RPMI8226 (cell line): ENCODE results near the gene MCF2L.
"Not testable (repeated sequence)": the region's sequence is repeated elsewhere in the genome, so short reads cannot be mapped to it uniquely, and the experiment has no call there.

ENCODE experiments used
- DNase-seq: peaks from one replicate; pipeline ENCODE4 v3.0.0-alpha.2; 2015

Gene MCF2L

DNA sequence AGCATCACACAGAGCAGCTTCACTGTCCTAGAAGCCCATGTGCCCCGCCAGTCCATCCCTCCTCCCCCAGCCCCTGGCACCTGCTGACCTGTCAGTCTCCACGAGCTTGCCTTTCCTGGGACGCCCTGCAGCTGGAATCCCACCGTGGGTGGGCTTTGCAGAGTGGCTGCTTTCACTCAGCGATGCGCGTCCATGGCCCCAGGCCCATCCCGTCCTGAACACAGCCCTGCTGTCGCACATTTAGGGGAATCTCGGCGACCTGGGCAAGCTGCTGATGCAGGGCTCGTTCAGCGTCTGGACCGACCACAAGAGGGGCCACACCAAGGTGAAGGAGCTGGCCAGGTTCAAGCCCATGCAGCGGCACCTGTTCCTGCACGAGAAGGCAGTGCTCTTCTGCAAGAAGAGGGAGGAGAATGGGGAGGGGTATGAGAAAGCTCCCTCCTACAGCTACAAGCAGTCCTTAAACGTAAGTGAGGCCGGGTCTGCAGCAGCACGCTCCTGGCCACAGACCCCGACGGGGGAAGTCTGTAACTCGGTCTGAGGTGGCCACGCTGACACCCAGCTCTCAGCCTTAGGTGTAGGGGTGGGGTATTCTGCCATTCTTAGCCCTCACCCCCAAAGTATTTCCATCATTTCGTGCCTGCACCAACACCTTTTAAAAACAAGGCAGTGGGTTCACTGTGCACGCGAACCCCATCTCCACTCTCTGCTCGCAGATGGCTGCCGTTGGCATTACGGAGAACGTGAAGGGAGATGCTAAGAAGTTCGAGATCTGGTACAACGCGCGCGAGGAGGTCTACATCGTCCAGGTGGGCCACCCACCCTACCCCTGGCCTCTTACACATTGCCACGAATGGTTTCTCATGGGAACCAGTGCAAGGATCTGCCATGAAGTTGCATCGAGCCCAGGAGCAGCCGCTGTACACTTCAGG lies 118.2 kb downstream of the MCF2L start:
- no peak for DNase-seq

DNA sequence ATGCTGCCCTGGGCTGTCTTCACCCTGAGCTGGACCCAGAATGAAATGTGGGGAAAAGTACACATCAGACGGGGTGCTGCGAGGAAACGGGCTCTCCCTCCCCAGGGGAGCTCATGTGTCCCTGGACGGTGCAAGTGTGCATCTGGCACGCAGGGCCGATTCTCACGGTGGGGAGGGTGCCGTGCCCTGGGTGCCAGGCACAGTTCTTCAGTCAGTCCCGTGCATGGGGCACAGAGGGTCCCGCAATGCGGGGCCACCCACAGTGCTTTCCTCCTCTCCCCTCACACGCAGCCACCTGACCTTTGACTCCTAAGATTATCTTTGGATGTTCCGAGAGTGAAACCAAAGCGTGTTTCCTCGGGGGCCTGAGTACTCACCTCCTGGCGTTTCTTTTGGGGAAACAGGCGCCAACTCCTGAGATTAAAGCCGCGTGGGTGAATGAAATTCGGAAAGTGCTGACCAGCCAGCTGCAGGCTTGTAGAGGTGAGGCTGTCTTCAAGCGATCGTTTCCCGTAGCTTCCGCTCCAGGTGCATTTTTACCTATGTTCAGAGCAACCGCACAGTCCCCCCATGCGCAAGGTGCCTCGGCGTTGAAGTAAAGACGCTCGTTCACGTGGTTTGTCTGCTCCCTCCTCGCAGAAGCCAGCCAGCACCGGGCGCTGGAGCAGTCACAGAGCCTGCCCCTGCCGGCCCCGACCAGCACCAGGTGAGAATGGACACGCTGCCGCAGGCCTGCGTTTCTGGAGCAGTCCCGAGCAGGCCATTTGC lies 119.1 kb downstream of the MCF2L start:
- no peak for DNase-seq

GRCh38 chr13:113088691-113089020 lies 119.6 kb downstream of the MCF2L start:
- DNase-seq = no peak

- no peak for DNase-seq
Observed at GRCh38 chr13:113089693-113090414, 120.8 kb downstream of the MCF2L start.

GRCh38 chr13:113090415-113090770 lies 121.4 kb downstream of the MCF2L start:
- DNase-seq = no peak

- no peak for DNase-seq
Observed at GRCh38 chr13:113090806-113091205, 121.8 kb downstream of the MCF2L start.

GRCh38 chr13:113091211-113091771 lies 122.3 kb downstream of the MCF2L start:
- no peak for DNase-seq

- DNase-seq = no peak
Observed at GRCh38 chr13:113091891-113092775, 123.1 kb downstream of the MCF2L start.

DNA sequence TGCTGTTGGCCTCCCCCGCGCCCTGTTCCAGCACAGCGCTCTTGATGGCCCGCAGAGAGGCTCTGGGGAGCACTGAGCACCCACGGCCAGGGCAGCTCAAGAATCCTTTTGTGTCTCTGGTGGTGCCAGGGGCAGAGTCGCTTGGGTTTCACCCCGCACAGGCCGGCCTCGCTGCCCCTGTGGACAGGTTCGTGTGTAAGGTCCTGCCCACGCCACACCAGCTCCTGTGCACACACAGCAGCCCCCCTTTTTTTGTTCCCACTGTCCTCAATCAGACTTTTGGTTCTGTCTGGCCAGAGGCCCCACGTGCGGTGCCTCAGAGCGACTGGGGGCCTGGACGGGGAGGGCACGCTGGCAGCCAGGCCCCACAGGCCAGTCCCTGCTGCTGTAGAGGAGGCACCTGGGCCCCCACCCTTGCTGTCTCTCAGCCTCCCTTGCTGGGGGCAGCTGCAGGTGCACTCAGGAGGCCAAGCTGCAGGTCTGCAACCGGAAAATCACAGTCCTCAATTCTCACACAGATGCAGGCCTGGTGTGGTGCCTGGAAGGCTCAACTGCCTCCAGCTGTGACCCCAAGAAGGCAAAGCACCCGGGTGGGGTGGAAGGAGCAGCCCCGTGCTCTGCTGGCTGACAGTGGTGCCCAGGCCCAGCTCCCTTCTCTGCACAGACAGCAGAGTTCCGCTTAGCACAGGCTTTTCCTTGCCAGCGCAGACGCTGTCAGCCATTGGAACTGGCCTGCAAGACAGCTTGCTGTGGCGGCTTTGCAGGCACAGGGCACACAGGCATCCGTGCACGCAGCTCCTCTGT lies 124.0 kb downstream of the MCF2L start:
- DNase-seq = peak; percentile 28

DNA sequence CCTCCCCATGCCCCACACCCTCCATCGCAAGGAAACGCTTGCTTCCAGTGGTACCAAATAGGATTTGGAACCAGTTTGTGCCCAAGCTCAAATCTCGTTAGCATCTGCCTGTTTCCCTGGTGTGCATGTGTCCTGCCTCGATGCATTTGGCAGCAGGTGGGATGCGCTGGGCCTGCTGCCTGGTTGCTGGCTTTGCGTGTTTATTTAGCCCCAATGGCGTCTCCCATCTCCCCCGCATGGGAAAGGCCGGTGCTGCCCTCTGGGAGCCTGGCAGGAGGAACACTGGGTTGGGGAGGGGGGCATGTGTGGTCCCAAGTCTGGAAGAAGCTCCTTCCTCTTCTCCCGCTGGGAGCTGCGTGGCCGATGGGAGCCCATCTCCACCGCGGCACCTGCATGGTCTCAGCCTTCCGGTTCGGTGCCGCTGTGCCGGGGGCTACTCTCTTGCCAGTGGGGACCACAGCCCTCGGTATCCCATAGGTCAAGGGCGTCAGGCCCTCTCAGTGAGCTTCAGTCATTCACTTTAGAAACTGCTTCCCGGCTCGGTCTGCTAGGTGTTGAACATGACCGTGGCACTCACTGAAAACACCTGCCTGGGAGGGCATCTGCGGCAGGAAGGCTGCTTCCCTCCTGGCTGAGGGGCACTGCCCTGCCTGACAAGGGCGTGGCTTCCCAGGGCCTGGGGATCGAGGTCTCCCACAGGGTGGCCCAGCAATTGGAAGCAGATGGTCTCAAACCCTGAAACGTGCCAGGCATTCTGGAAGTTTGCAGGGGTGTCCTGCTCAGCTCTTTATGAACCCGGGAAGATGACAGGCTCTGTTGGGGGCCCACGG lies 124.8 kb downstream of the MCF2L start:
- DNase-seq = no peak

- DNase-seq = no peak
Observed at GRCh38 chr13:113094410-113094800, 125.4 kb downstream of the MCF2L start.

DNA sequence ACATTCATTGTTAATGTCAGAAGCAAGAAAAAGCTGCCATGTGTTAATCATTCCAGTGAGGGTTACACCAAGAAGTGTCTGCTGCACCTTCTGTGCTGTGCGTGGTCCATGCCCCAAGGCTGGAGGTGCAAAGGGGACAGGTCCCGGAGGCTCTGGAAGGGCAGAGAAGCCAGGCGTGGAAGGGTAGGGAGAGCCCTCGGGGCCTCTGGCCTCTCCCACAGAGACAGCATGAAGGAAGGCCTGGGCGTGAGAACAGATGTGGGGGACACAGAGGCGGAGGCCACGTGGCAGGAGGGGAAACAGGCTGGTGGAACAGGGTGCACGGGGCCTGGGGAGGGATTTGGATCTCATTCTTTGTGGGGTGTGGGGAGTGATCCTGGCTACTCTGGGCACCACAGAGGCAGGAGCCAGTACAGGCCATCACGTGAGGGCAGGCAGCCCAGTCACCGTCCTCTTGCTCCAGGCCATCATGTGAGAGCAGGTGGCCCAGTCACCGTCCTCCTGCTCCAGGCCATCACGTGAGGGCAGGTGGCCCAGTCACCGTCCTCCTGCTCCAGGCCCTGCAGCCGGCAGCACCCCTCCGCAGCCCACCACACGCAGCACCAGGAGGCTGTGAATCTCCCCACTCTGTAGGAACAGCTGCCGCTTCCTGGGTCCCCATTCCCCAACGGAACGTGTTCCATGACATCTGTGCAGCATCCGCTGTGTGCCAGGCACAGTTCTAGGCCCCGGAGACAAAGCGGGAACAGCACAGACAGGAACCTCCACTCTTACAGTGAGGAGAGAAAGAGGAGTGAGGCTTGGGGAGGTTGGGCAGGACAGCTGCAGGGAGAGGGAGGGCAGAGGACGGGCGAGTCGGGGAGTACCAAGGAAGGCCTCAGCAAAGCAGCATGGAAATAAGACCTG lies 126.4 kb downstream of the MCF2L start:
- no peak for DNase-seq

- DNase-seq = no peak
Observed at GRCh38 chr13:113096052-113096744, 127.2 kb downstream of the MCF2L start.

GRCh38 chr13:113096745-113097305 lies 127.8 kb downstream of the MCF2L start:
- DNase-seq = no peak

DNA sequence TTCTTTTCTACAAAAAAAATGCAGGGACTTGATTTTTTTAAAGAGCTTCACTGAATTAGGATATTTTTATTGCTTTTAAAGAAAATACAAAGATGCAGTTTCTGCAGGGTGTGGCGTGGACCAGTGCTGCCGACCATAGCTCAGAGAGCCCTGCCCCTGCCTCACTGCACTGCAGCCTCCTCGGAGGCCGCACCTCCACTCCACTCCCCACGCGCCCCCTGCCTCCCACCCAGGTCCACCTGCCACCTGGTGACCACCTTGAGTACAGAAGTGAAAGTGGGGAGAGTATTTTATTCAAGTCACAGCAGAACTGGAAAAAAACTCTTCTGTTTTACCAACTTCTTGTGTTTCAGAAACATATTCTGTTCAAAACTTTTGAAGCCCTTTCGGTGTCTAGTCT lies 128.6 kb downstream of the MCF2L start:
- DNase-seq = no peak

DNA sequence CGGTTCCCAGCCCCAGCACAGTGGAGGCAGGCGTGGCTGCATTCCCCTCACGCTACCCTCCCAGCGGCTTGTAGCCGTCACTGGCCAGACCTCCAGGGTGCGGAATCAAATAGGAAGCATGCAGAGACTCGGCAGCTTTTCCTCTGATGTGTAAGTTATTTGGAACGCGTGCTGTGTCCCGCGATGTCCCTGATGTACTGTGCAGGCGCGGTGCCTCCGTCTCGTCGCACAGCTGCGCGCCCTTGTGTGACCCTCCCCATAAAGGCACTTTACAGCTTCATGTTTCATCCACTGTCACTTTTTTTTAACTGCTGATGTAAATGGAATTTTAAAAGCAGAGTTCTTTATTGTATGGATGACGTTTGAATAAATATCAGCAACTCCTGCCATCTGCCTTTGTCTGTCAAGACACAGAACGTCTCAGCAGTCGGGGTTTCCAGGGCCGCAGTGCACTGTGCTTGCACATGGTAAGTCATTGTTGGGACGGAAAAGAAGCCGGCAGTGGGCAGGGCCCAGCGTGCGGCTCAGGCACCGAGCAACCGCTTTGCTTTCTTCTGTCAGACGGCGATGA lies 129.2 kb downstream of the MCF2L start:
- no peak for DNase-seq

GRCh38 chr13:113099142-113099541 lies 130.1 kb downstream of the MCF2L start:
- DNase-seq = no peak

DNA sequence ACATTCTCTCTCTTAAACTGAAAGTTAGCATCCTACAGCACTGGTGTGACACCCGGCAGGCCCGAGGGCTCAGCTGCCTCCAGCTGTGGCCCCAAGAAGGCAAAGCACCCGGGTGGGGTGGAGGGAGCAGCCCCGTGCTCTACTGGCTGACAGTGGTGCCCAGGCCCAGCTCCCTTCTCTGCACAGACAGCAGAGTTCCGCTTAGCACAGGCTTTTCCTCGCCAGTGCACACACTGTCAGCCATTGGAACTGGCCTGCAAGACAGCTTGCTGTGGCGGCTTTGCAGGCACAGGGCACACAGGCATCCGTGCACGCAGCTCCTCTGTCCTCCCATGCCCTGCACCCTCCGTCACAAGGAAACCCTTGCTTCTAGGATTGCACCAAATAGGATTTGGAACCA lies 133.3 kb downstream of the MCF2L start:
- not testable (repeated sequence) for DNase-seq
